ENCODE data around the gene SPAG17. TPM values are rescaled to one million over a fixed set of nuclear protein-coding genes. Genes with fewer than 3 reads are reported as not detected.
"Not testable (repeated sequence)": the region's sequence is repeated elsewhere in the genome, so short reads cannot be mapped to it uniquely, and the experiment has no call there.

The SPAG17 gene
- total RNA-seq, 1 experiment from 2014 or later: not detected

DNA sequence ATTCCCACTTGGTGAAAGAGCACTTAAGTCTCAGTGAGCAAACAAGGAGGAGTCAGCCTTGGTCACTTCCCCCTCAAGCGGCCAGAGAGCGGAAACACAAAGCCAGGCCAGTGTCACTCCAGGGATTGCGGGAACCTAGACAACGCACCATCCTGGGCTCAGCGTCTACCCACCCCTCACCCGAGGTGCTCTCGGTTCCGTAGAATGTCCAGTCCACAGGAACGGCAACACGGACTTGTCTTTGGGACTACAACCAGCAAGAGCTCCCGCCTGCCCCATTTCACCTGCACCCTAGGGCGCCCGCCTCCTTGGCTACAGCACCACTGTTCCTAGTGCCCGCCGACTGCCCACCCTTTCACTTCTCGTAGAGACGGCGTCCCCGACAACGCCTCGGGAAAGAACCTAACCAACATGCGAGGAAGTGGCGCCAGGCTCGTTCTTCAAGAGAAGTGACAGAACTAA is 256.1 kb downstream of the SPAG17 start:
- peak; percentile 68 for DNase-seq
- H3K27me3 ChIP-seq (ENCODE audit: low read length): no peaks in the 10 kb centered on the region
- H4K20me1 ChIP-seq (ENCODE audit: low read length): peaks cover 37% of the 10 kb centered on the region
- H2AFZ ChIP-seq (ENCODE audit: low read length): peak overlapping the region; percentile 77
- no TSS peak for BruUV-seq (replicated peaks)
- H3K79me2 ChIP-seq (ENCODE audit: low read length): peaks cover 95% of the 10 kb centered on the region
- H3K9ac ChIP-seq (ENCODE audit: low read length): peak overlapping the region; percentile 93
- intact Hi-C loops (cut with micrococcal nuclease): loop anchor here (5.0 to 10.0 kb wide), 2 partner anchors 324 to 562 kb away; partner anchors contain the start of genes MAN1A2 and TENT5C
- peaks cover 53% of the 10 kb centered on the region for H3K4me1 ChIP-seq (ENCODE audit: insufficient read depth, low read length)
- H3F3A ChIP-seq (ENCODE audit: low read length, unreplicated experiment): no peaks in the 10 kb centered on the region
- H3K9me2 ChIP-seq (replicated peaks; ENCODE audit: low read length): no peaks in the 10 kb centered on the region
- no peak for TF ChIP-seq EZH2 (IDR thresholded peaks at IDR 0.05; ENCODE audit: low read length, unreplicated experiment)
- TF ChIP-seq, protein P1, sequence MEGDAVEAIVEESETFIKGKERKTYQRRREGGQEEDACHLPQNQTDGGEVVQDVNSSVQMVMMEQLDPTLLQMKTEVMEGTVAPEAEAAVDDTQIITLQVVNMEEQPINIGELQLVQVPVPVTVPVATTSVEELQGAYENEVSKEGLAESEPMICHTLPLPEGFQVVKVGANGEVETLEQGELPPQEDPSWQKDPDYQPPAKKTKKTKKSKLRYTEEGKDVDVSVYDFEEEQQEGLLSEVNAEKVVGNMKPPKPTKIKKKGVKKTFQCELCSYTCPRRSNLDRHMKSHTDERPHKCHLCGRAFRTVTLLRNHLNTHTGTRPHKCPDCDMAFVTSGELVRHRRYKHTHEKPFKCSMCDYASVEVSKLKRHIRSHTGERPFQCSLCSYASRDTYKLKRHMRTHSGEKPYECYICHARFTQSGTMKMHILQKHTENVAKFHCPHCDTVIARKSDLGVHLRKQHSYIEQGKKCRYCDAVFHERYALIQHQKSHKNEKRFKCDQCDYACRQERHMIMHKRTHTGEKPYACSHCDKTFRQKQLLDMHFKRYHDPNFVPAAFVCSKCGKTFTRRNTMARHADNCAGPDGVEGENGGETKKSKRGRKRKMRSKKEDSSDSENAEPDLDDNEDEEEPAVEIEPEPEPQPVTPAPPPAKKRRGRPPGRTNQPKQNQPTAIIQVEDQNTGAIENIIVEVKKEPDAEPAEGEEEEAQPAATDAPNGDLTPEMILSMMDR (conservative IDR thresholded peaks at IDR 0.05; ENCODE audit: low read depth, low read length): peak; percentile 32; the same call in 1 of the 2 replicates
- ChIA-PET CTCF (interaction anchor here (0.6 to 1.4 kb wide), 3 partner anchors 33 to 605 kb away, joined by 3 to 9 read pairs (median 3); no protein-coding TSS in a partner anchor), POLR2A (ENCODE audit: unreplicated experiment) (interaction anchor here (0.5 to 0.6 kb wide), 3 partner anchors 20 to 58 kb away, joined by 3 to 4 read pairs (median 3); no protein-coding TSS in a partner anchor)
- peaks cover 11% of the 10 kb centered on the region; the same call in 1 of the 2 replicates for H3K36me3 ChIP-seq (ENCODE audit: low read depth, low read length)
- H3K4me3 ChIP-seq (ENCODE audit: low read length): peak overlapping the region; percentile 86
- peak; percentile 77 for ATAC-seq
- no peaks in the 10 kb centered on the region for H3K9me3 ChIP-seq (ENCODE audit: low read length)
- peak overlapping the region; percentile 21 for H3K27ac ChIP-seq (ENCODE audit: low read length)
- peak overlapping the region; percentile 90 for H3K4me2 ChIP-seq (ENCODE audit: low read length)

DNA sequence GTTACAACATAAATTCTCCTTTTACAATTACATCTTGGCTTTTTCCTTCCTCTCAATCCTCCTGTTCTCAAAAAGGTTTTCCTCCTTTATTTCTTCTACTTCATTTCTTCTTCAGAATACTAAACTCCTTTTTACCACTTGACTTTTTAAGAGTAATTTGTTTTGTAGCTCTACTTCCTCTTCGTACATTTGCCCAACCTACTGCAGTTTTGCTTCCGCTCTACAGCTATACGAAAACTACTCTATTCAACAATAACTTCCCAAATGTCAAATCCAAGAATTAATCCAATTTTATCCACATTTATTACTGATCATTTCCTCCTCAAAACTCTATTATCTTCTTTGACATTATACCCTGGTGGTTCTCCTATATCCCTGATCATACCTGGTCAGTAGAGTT is 259.0 kb downstream of the SPAG17 start:
- H3K4me2 ChIP-seq (ENCODE audit: low read length): no peak overlapping the region
- BruUV-seq (replicated peaks): no TSS peak
- TF ChIP-seq EZH2phosphoT487 (IDR thresholded peaks at IDR 0.05; ENCODE audit: borderline replicate concordance, low read length) (no peak), EZH2 (IDR thresholded peaks at IDR 0.05; ENCODE audit: low read length, unreplicated experiment) (no peak)
- TF ChIP-seq, protein P1 (conservative IDR thresholded peaks at IDR 0.05; ENCODE audit: low read depth, low read length): no peak
- H3K4me1 ChIP-seq (ENCODE audit: insufficient read depth, low read length): peaks cover 30% of the 10 kb centered on the region
- H3K27me3 ChIP-seq (ENCODE audit: low read length): no peaks in the 10 kb centered on the region
- ChIA-PET CTCF (no interaction called here), POLR2A (ENCODE audit: unreplicated experiment) (no interaction called here)
- no peak overlapping the region for H3K27ac ChIP-seq (ENCODE audit: low read length)
- H3K9me3 ChIP-seq (ENCODE audit: low read length): no peaks in the 10 kb centered on the region
- H3F3A ChIP-seq (ENCODE audit: low read length, unreplicated experiment): no peaks in the 10 kb centered on the region
- H2AFZ ChIP-seq (ENCODE audit: low read length): no peak overlapping the region
- peaks cover 7% of the 10 kb centered on the region; the same call in 1 of the 2 replicates for H3K36me3 ChIP-seq (ENCODE audit: low read depth, low read length)
- DNase-seq: no peak
- no peak overlapping the region for H3K9ac ChIP-seq (ENCODE audit: low read length)
- intact Hi-C loops (cut with micrococcal nuclease): loop anchor here (5.0 to 10.0 kb wide), 2 partner anchors 321 to 559 kb away; partner anchors contain the start of genes MAN1A2 and TENT5C
- no peak for ATAC-seq
- H3K79me2 ChIP-seq (ENCODE audit: low read length): peaks cover 72% of the 10 kb centered on the region
- H3K9me2 ChIP-seq (replicated peaks; ENCODE audit: low read length): no peaks in the 10 kb centered on the region
- peaks cover 15% of the 10 kb centered on the region for H4K20me1 ChIP-seq (ENCODE audit: low read length)
- H3K4me3 ChIP-seq (ENCODE audit: low read length): no peak overlapping the region

DNA sequence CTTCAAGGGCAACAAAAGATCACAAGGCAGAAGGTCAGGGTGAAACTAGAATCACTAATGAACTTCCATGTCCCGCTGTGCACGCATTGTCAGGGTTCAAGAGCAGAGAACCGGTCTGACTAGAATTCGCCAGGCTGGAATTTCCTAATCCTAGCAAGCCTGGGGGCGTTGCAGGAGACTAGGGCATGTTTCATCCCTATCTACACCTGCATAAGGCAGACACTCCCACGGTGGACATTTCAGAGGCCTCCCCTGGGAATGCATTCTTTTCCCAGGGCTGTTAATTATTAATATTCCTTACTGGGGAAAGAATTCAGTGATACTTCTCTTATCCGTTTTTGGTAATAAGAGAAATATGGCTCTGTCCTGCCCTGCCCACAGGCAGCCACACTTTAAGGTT is 262.3 kb downstream of the SPAG17 start:
- BruUV-seq (replicated peaks); H3K9ac ChIP-seq (ENCODE audit: low read length); POLR2A ChIA-PET (ENCODE audit: unreplicated experiment); H3K27ac ChIP-seq (ENCODE audit: low read length); ATAC-seq; H3K4me2 ChIP-seq (ENCODE audit: low read length); DNase-seq; H2AFZ ChIP-seq (ENCODE audit: low read length); H3K9me2 ChIP-seq (replicated peaks; ENCODE audit: low read length); H3K4me3 ChIP-seq (ENCODE audit: low read length); H3F3A ChIP-seq (ENCODE audit: low read length, unreplicated experiment); H3K27me3 ChIP-seq (ENCODE audit: low read length); CTCF ChIA-PET; H3K9me3 ChIP-seq (ENCODE audit: low read length); H4K20me1 ChIP-seq (ENCODE audit: low read length): not testable (repeated sequence)
- intact Hi-C loops (cut with micrococcal nuclease): loop anchor here (10.0 kb wide), 1 partner anchor 318 kb away; the partner anchor contains the start of gene TENT5C
- Histone ChIP-seq H3K4me1 (ENCODE audit: insufficient read depth, low read length) (peaks cover 20% of the 10 kb centered on the region), H3K36me3 (ENCODE audit: low read depth, low read length) (peaks cover 25% of the 10 kb centered on the region; the same call in 1 of the 2 replicates), H3K79me2 (ENCODE audit: low read length) (peaks cover 47% of the 10 kb centered on the region)
